PFSK-1 (cell line): ENCODE measurements around the gene BBS7.

Experiments
- FOXP2 ChIP-seq: optimal IDR thresholded peaks from 2 replicates; pipeline ENCODE3; 2011; ENCODE audit warnings: borderline replicate concordance, control low read depth, inconsistent platforms; ENCODE audit not compliant: insufficient read depth; ENCODE audit errors: extremely low read length, extremely low read depth
- POLR2AphosphoS5 ChIP-seq: IDR thresholded peaks from 2 replicates; pipeline ENCODE4 v1.6.1; 2012; ENCODE audit warnings: low read depth, mild to moderate bottlenecking, control low read depth, low read length, moderate library complexity
- SIN3A ChIP-seq: IDR thresholded peaks from 2 replicates; pipeline ENCODE4 v1.6.1; 2012; ENCODE audit warnings: mild to moderate bottlenecking, low read length, moderate library complexity, borderline replicate concordance; ENCODE audit not compliant: insufficient read depth
- TAF1 ChIP-seq: IDR thresholded peaks from 2 replicates; pipeline ENCODE4 v1.6.1; 2012; ENCODE audit warnings: low read length, control low read depth, borderline replicate concordance; ENCODE audit not compliant: insufficient read depth
- TF ChIP-seq, protein P1 (sequence below), 2 experiments: IDR thresholded peaks; 2 replicates each; pipeline versions ENCODE4 v1.6.1 to v1.8.0; 2011 to 2012; ENCODE audit warnings: low read depth in 2 of 2, low read length in 2 of 2, control low read depth in 1 of 2, inconsistent platforms in 1 of 2, mild to moderate bottlenecking in 1 of 2, moderate library complexity in 1 of 2; ENCODE audit not compliant: insufficient read depth in 1 of 2

The BBS7 gene

DNA sequence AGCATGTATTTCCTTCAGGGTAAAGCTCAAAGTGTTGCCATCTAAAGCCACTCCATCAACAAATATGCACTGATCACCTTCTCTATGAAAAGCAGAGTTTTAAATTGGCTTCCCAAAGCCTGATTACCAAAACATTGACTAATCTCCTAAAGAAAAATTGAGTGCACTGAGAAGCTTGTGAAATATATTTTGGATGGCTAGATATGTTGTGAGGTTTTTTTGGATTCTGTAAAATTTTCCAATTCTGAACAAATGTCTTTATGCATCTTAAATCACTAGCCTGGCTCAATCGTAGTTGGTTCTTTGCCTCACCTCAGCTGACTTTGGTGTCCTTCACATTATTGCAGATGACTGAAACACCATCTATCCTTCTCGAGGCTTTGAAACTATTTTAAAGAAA is 84.1 kb downstream of the BBS7 start:
- no peak for TF ChIP-seq POLR2AphosphoS5
- TF ChIP-seq TAF1: no peak
- TF ChIP-seq, protein P1, sequence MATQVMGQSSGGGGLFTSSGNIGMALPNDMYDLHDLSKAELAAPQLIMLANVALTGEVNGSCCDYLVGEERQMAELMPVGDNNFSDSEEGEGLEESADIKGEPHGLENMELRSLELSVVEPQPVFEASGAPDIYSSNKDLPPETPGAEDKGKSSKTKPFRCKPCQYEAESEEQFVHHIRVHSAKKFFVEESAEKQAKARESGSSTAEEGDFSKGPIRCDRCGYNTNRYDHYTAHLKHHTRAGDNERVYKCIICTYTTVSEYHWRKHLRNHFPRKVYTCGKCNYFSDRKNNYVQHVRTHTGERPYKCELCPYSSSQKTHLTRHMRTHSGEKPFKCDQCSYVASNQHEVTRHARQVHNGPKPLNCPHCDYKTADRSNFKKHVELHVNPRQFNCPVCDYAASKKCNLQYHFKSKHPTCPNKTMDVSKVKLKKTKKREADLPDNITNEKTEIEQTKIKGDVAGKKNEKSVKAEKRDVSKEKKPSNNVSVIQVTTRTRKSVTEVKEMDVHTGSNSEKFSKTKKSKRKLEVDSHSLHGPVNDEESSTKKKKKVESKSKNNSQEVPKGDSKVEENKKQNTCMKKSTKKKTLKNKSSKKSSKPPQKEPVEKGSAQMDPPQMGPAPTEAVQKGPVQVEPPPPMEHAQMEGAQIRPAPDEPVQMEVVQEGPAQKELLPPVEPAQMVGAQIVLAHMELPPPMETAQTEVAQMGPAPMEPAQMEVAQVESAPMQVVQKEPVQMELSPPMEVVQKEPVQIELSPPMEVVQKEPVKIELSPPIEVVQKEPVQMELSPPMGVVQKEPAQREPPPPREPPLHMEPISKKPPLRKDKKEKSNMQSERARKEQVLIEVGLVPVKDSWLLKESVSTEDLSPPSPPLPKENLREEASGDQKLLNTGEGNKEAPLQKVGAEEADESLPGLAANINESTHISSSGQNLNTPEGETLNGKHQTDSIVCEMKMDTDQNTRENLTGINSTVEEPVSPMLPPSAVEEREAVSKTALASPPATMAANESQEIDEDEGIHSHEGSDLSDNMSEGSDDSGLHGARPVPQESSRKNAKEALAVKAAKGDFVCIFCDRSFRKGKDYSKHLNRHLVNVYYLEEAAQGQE (IDR thresholded peaks at IDR 0.05; ENCODE audit: insufficient read depth in 1 of 2, low read depth in 2 of 2, low read length in 2 of 2): no peak
- no peak for TF ChIP-seq SIN3A
- TF ChIP-seq FOXP2: no peak

DNA sequence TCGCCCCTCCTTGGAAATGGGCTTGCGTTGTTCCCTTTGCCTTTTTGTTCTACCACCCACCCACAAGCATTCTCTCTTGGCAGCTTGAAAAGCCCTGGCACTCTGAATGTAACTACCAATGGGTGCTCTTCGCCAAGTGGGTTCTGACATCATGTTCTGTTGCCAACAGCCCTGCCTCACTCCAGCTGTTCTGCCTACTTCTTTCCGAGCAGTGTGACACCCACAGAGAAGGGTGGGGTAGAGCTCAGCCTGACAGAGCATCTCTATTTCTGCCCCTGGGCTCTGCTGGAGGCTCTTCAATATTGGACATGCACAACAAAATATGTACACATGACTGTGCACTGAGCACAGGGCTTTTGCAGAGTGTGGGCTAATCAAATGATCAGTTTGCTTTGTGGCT is 84.8 kb downstream of the BBS7 start:
- TF ChIP-seq, protein P1 (IDR thresholded peaks at IDR 0.05; ENCODE audit: insufficient read depth in 1 of 2, low read depth in 2 of 2, low read length in 2 of 2): no peak
- TF ChIP-seq SIN3A: no peak
- TF ChIP-seq TAF1: no peak
- no peak for TF ChIP-seq POLR2AphosphoS5
- no peak for TF ChIP-seq FOXP2

DNA sequence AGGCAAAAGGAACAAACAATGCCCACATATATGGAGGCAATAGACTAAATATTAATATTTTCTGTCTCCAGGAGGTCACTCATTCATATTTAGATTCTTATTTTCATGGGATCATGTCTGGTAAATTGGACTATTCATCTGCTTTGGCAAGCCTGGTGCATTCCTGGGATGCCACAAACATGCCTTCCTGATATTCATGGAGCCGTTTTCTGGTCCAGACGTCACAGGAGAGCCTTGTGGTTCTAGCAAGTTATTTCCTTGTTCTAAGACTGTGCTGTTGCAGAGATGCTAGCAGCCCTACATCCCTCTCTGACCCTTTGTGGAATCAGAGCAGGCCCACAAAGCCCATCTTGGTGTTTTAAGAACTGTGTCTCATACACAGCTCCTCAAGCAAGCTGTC is 85.3 kb downstream of the BBS7 start:
- TF ChIP-seq TAF1 (no peak), SIN3A (no peak), POLR2AphosphoS5 (no peak), FOXP2 (no peak)
- TF ChIP-seq, protein P1 (IDR thresholded peaks at IDR 0.05; ENCODE audit: insufficient read depth in 1 of 2, low read depth in 2 of 2, low read length in 2 of 2): no peak

DNA sequence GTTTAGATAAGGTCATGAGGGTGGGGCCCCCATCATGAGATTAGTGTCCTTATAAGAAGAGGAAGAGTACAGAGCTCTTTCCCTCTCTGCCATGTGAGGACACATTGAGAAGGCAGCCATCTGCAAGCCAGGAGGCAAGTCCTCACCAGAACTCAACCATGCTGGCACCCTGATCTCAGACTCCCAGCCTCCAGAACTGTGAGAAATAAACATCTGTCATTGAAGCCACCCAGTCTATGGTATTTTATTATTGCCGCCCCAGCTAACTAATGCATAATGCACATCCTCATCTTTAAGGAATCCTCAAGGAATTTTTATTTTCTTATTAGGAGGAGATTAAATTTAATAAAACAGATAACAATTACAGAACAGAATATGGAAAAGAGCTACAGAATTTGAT is 85.9 kb downstream of the BBS7 start:
- TF ChIP-seq TAF1 (no peak), FOXP2 (no peak), SIN3A (no peak), POLR2AphosphoS5 (no peak)
- TF ChIP-seq, protein P1 (IDR thresholded peaks at IDR 0.05; ENCODE audit: insufficient read depth in 1 of 2, low read depth in 2 of 2, low read length in 2 of 2): no peak

DNA sequence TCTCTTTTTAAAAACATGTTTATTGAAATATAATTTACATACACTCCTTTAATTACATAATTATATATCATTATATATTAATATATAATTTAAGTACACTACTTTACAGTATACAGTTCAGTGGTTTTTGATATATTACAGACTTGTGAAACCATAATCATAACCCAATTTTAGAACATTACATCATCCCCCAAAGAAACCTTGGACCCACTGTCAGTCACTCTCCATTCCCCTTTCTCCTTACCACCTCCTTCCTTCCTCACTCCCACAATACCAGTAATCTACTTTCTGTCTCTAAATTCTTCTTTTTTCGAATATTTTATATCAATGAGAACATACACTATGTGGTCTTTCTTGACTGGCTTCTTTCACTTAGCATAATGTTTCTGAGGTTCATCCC is 87.1 kb downstream of the BBS7 start:
- TF ChIP-seq POLR2AphosphoS5 (no peak), TAF1 (no peak), FOXP2 (no peak)
- TF ChIP-seq, protein P1 (IDR thresholded peaks at IDR 0.05; ENCODE audit: insufficient read depth in 1 of 2, low read depth in 2 of 2, low read length in 2 of 2): no peak
